IMR-90 (cell line): ENCODE data around the gene OPCML. TPM values are rescaled to one million over a fixed set of nuclear protein-coding genes. Genes with fewer than 3 reads are reported as not detected.

Experiments
- ATAC-seq: fragments of 200-7000 bp; cut with Tn5 transposase; 2 replicates; pipeline ENCODE4 v1.9.1; 2020; ENCODE audit warnings: low read depth, mild to moderate bottlenecking, moderate library complexity
- BruUV-seq: library from RNA; stranded (reverse); fragments of 400-500 nt; replicated peaks from 2 replicates; lab custom pipeline; 2021; lab: Mats Ljungman, UMichigan
- CTCF ChIA-PET: fragments of 300-600 bp; formaldehyde crosslinking; extraction: SDS; loops from one replicate; lab custom pipeline; 2021; ENCODE audit warnings: antibody characterized with exemption; lab: Yijun Ruan, JAX
- POLR2A ChIA-PET: fragments of 300-600 bp; sonication (Branson Sonifier 250); formaldehyde crosslinking; loops from one replicate; lab custom pipeline; 2022; ENCODE audit warnings: antibody characterized with exemption; ENCODE audit not compliant: unreplicated experiment; lab: Charles Lee
- DNase-seq: peaks from one replicate; pipeline ENCODE4 v3.0.0; 2013
- H2AFZ ChIP-seq: replicated peaks from 2 replicates; pipeline ENCODE3; 2013; ENCODE audit warnings: low read length, mild to moderate bottlenecking; ENCODE audit not compliant: poor library complexity
- H2AK5ac ChIP-seq: 2 replicates; pipeline ENCODE4 v1.6.1; 2013; ENCODE audit warnings: low read depth, low read length, inconsistent platforms
- H2AK9ac ChIP-seq: replicated peaks from 2 replicates; pipeline ENCODE3; 2013; ENCODE audit warnings: mild to moderate bottlenecking, low read depth, low read length, moderate library complexity; ENCODE audit not compliant: poor library complexity
- H2BK120ac ChIP-seq: 2 replicates; pipeline ENCODE4 v1.6.1; 2013; ENCODE audit warnings: low read depth, low read length, inconsistent platforms
- H2BK15ac ChIP-seq: 3 replicates; pipeline ENCODE4 v1.6.1; 2013; ENCODE audit warnings: low read depth, low read length, inconsistent platforms
- H2BK20ac ChIP-seq: 2 replicates; pipeline ENCODE4 v1.6.1; 2013; ENCODE audit warnings: low read depth, mild to moderate bottlenecking, inconsistent platforms, low read length, moderate library complexity
- H2BK5ac ChIP-seq: 2 replicates; pipeline ENCODE4 v1.6.1; 2013; ENCODE audit warnings: mild to moderate bottlenecking, low read depth, low read length, inconsistent platforms; ENCODE audit not compliant: poor library complexity, severe bottlenecking
- H3K14ac ChIP-seq: replicated peaks from 2 replicates; pipeline ENCODE4 v1.6.1; 2013; ENCODE audit warnings: low read depth, low read length, inconsistent platforms
- H3K18ac ChIP-seq: 2 replicates; pipeline ENCODE4 v1.6.1; 2013; ENCODE audit warnings: low read depth, low read length, control low read depth
- H3K23ac ChIP-seq: 2 replicates; pipeline ENCODE4 v1.6.1; 2013; ENCODE audit warnings: low read depth, low read length, inconsistent platforms
- H3K27ac ChIP-seq: 2 replicates; pipeline ENCODE4 v1.5.1; 2013; ENCODE audit warnings: mild to moderate bottlenecking, control low read depth, low read length; ENCODE audit not compliant: insufficient read depth
- H3K27me3 ChIP-seq: 2 replicates; pipeline ENCODE4 v1.6.1; 2013; ENCODE audit warnings: low read length; ENCODE audit not compliant: control insufficient read depth, insufficient read depth
- H3K36me3 ChIP-seq: 2 replicates; pipeline ENCODE4 v1.6.1; 2013; ENCODE audit warnings: low read length, mixed read lengths; ENCODE audit not compliant: control insufficient read depth, insufficient read depth
- H3K4ac ChIP-seq: 2 replicates; pipeline ENCODE4 v1.6.1; 2013; ENCODE audit warnings: low read depth, low read length, inconsistent platforms
- H3K4me1 ChIP-seq: 2 replicates; pipeline ENCODE4 v1.6.1; 2013; ENCODE audit warnings: low read length, mixed read lengths; ENCODE audit not compliant: control insufficient read depth, insufficient read depth
- H3K4me2 ChIP-seq: 2 replicates; pipeline ENCODE4 v1.6.1; 2013; ENCODE audit warnings: low read depth, mild to moderate bottlenecking, control low read depth, low read length, moderate library complexity
- H3K4me3 ChIP-seq: 2 replicates; pipeline ENCODE4 v1.5.1; 2013; ENCODE audit warnings: low read depth, mild to moderate bottlenecking, control low read depth, low read length, moderate library complexity; ENCODE audit not compliant: insufficient read depth
- H3K56ac ChIP-seq: 2 replicates; pipeline ENCODE4 v1.6.1; 2013; ENCODE audit warnings: low read length, inconsistent platforms; ENCODE audit not compliant: insufficient read depth; ENCODE audit errors: extremely low read depth
- H3K79me1 ChIP-seq, 2 experiments: 2 replicates each; pipeline ENCODE4 v1.6.1; 2013; ENCODE audit warnings: low read length in 2 of 2, inconsistent platforms in 1 of 2, low read depth in 1 of 2
- H3K9ac ChIP-seq: 2 replicates; pipeline ENCODE4 v1.6.1; 2013; ENCODE audit warnings: low read depth, low read length, control low read depth
- H3K9me1 ChIP-seq: 2 replicates; pipeline ENCODE4 v1.6.1; 2013; ENCODE audit warnings: low read length, inconsistent platforms; ENCODE audit not compliant: insufficient read depth
- H3K9me3 ChIP-seq: 2 replicates; pipeline ENCODE4 v1.6.1; 2013; ENCODE audit warnings: low read length; ENCODE audit not compliant: control insufficient read depth, insufficient read depth
- H4K20me1 ChIP-seq: 2 replicates; pipeline ENCODE4 v1.6.1; 2013; ENCODE audit warnings: low read length, inconsistent platforms; ENCODE audit not compliant: insufficient read depth
- H4K5ac ChIP-seq: 2 replicates; pipeline ENCODE4 v1.6.1; 2013; ENCODE audit warnings: mild to moderate bottlenecking, low read depth, low read length, control low read depth
- H4K8ac ChIP-seq, 2 experiments: 2 replicates each; pipeline ENCODE4 v1.6.1; 2013; ENCODE audit warnings: low read depth in 2 of 2, low read length in 2 of 2, control low read depth in 1 of 2, inconsistent platforms in 1 of 2
- H4K91ac ChIP-seq: 2 replicates; pipeline ENCODE4 v1.6.1; 2013; ENCODE audit warnings: low read depth, low read length, inconsistent platforms; ENCODE audit not compliant: insufficient read depth
- CEBPB ChIP-seq: IDR thresholded peaks from 2 replicates; pipeline ENCODE4 v1.6.1; 2012; ENCODE audit warnings: low read depth, low read length, improper control_type of control experiment
- CHD1 ChIP-seq: IDR thresholded peaks from 2 replicates; pipeline ENCODE4 v1.6.1; 2012; ENCODE audit warnings: low read depth, low read length, improper control_type of control experiment
- CTCF ChIP-seq: conservative IDR thresholded peaks from 2 replicates; pipeline ENCODE4 v1.5.1; 2012; ENCODE audit warnings: mild to moderate bottlenecking, low read depth, low read length, improper control_type of control experiment
- ELK1 ChIP-seq: fragments of 150-350 bp; IDR thresholded peaks from 2 replicates; pipeline ENCODE4 v1.6.1; 2016; ENCODE audit warnings: low read depth, mild to moderate bottlenecking, low read length, moderate library complexity, borderline replicate concordance
- FOS ChIP-seq: fragments of 150-350 bp; IDR thresholded peaks from 2 replicates; pipeline ENCODE4 v1.6.1; 2016; ENCODE audit warnings: low read depth, low read length
- MAFK ChIP-seq: IDR thresholded peaks from 2 replicates; pipeline ENCODE4 v1.6.1; 2012; ENCODE audit warnings: low read depth, low read length, improper control_type of control experiment
- MAZ ChIP-seq: IDR thresholded peaks from 2 replicates; pipeline ENCODE4 v1.6.1; 2012; ENCODE audit warnings: low read depth, mild to moderate bottlenecking, low read length, improper control_type of control experiment, moderate library complexity, borderline replicate concordance
- MXI1 ChIP-seq: IDR thresholded peaks from 2 replicates; pipeline ENCODE4 v1.6.1; 2012; ENCODE audit warnings: low read depth, mild to moderate bottlenecking, low read length, moderate library complexity, borderline replicate concordance
- RAD21 ChIP-seq: IDR thresholded peaks from 2 replicates; pipeline ENCODE4 v1.6.1; 2012; ENCODE audit warnings: low read length, improper control_type of control experiment
- RCOR1 ChIP-seq: IDR thresholded peaks from 2 replicates; pipeline ENCODE4 v1.6.1; 2012; ENCODE audit warnings: mild to moderate bottlenecking, low read length, improper control_type of control experiment; ENCODE audit not compliant: insufficient replicate concordance
- RFX5 ChIP-seq: IDR thresholded peaks from 2 replicates; pipeline ENCODE4 v1.8.0; 2012; ENCODE audit warnings: low read depth, mild to moderate bottlenecking, low read length, moderate library complexity
- SMC3 ChIP-seq: fragments of 150-350 bp; IDR thresholded peaks from 2 replicates; pipeline ENCODE4 v1.6.1; 2016; ENCODE audit warnings: low read depth, mild to moderate bottlenecking, antibody characterized with exemption, low read length, moderate library complexity
- USF2 ChIP-seq: fragments of 150-350 bp; IDR thresholded peaks from 2 replicates; pipeline ENCODE4 v1.6.1; 2017; ENCODE audit warnings: mild to moderate bottlenecking, antibody characterized with exemption, low read length, low read depth
- WGBS, 2 experiments: methylation state at CpG; one replicate each; pipeline versions ENCODE4 v1.1.5 to v1.1.7; 2013; ENCODE audit warnings: missing lambda C conversion rate in 2 of 2; ENCODE audit not compliant: insufficient read length in 1 of 2; ENCODE audit errors: extremely low coverage in 2 of 2; 5-methylcytosine and 5-hydroxymethylcytosine counted together
- dilution Hi-C: fragments of 300-500 bp; cut with HindIII; formaldehyde crosslinking; loops from one replicate; pipeline ENCODE4 v1.14.3; 2018; ENCODE audit warnings: low sequenced_read_pairs; ENCODE audit not compliant: unreplicated experiment
- in situ Hi-C: fragments of 300-500 bp; cut with MboI; formaldehyde crosslinking; loops from 3 replicates; pipeline ENCODE4 v1.14.3; 2019; ENCODE audit warnings: low sequenced_read_pairs, inconsistent platforms, mixed read lengths
- intact Hi-C: fragments of 100-400 bp; cut with micrococcal nuclease; formaldehyde crosslinking; loops from 2 replicates; pipeline ENCODE4 v1.10.0; 2022
- polyA plus RNA-seq, 3 experiments: library from polyadenylated mRNA; depleted of rRNA; stranded (reverse); fragments of >200 nt; gene quantifications; 2 replicates each; pipeline ENCODE4 v1.2.3, GENCODE V29; 2012; ENCODE audit warnings: low replicate concordance in 1 of 3
- total RNA-seq: library from RNA; depleted of rRNA; stranded (reverse); fragments of >200 nt; gene quantifications from 2 replicates; pipeline ENCODE4 v1.2.3, GENCODE V29; 2012

The OPCML gene
- total and polyA plus RNA-seq, 2 of the 4 experiments (the other 2 are of a cell fraction) = under 0.01 to 2.6 TPM

DNA sequence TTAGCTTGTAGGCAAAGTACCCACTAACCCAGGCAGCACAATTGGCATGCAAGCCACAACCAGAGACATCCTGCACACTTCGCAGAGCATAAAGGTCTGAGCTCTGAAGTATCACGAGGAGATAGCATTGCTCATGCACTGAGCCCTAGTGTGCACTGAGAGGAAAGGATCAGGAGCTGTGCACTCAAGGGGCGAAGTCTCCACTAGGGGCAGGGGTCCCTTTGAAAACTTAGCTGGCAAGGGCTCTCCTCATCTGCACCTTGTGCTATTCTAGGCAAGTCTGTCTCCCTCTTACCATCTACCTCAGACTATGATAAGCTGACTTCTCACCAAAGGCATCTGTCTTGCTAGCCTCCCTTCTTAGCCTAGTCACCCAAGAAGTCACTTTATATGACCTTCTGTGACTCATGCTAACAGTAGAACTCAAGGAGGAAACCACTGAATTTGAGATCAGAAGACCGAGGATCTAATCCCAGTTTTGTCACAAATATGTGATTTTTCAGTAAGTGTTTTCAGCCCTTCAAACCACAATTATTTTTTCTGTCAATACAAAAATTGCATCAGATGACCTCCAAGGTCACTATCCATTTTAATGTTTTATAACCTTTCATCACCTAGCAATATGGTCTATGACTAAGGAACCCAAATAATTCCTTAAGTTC is 1083.8 kb downstream of the OPCML start:
- dilution Hi-C loops (no loop called here), intact Hi-C loops (no loop called here), in situ Hi-C loops (no loop called here)
- WGBS, 2 experiments = 40% methylated on average over 1 of the region's 4 CpGs; no CpG with 5 or more reads in 1 of the 2 experiments
- Histone ChIP-seq H3K79me1 (no peaks in the 10 kb centered on the region), H3K56ac (no peak overlapping the region), H2BK20ac (no peak overlapping the region), H3K4me2 (no peak overlapping the region), H3K36me3 (no peaks in the 10 kb centered on the region), H4K91ac (no peak overlapping the region), H2AK9ac (no peak overlapping the region), H2BK15ac (no peak overlapping the region), H2AK5ac (no peak overlapping the region), H3K4me1 (no peaks in the 10 kb centered on the region), H4K8ac (no peak overlapping the region), H2BK5ac (no peak overlapping the region), H3K14ac (no peak overlapping the region), H4K20me1 (no peaks in the 10 kb centered on the region), H3K9me3 (no peaks in the 10 kb centered on the region), H2AFZ (no peak overlapping the region), H3K18ac (no peak overlapping the region), H3K9ac (no peak overlapping the region), H3K9me1 (no peaks in the 10 kb centered on the region), H3K27me3 (no peaks in the 10 kb centered on the region), H3K4ac (no peak overlapping the region), H3K4me3 (no peak overlapping the region), H3K23ac (no peak overlapping the region), H2BK120ac (no peak overlapping the region), H4K5ac (no peak overlapping the region), H3K27ac (no peak overlapping the region)
- BruUV-seq = no TSS peak
- POLR2A ChIA-PET = no interaction called here
- CTCF ChIA-PET = no interaction called here
- no peak for DNase-seq
- TF ChIP-seq CHD1 (no peak), CTCF (no peak), MAFK (no peak), USF2 (no peak), MAZ (no peak), RCOR1 (no peak), MXI1 (no peak), SMC3 (no peak), FOS (no peak), RFX5 (no peak), RAD21 (no peak), ELK1 (no peak), CEBPB (no peak)
- ATAC-seq = no peak
